Endothelial cell (in vitro differentiated cells): ENCODE results near the gene ERCC2. TPM values are rescaled to one million over a fixed set of nuclear protein-coding genes. Genes with fewer than 3 reads are reported as not detected.
A peak's percentile ranks its signal among the peaks of the same experiment; 100 is the strongest.

Source experiments
- DNase-seq: peaks from one replicate; pipeline ENCODE4 v3.0.0; 2021; ENCODE audit warnings: low spot score
- H3K27ac Mint-ChIP-seq: one replicate; pipeline ENCODE4 v1.8.0; 2021; ENCODE audit warnings: mixed read lengths, inconsistent platforms; ENCODE audit not compliant: unreplicated experiment
- H3K27me3 Mint-ChIP-seq: one replicate; pipeline ENCODE4 v1.8.0; 2021; ENCODE audit warnings: mild to moderate bottlenecking, moderate library complexity, mixed read lengths, inconsistent platforms; ENCODE audit not compliant: unreplicated experiment
- H3K36me3 Mint-ChIP-seq: one replicate; pipeline ENCODE4 v1.8.0; 2021; ENCODE audit warnings: mild to moderate bottlenecking, low read depth, mixed read lengths, inconsistent platforms; ENCODE audit not compliant: unreplicated experiment
- H3K4me1 Mint-ChIP-seq: one replicate; pipeline ENCODE4 v1.8.0; 2021; ENCODE audit warnings: mild to moderate bottlenecking, mixed read lengths, inconsistent platforms; ENCODE audit not compliant: unreplicated experiment
- H3K4me3 Mint-ChIP-seq: one replicate; pipeline ENCODE4 v1.8.0; 2021; ENCODE audit warnings: mild to moderate bottlenecking, mixed read lengths, inconsistent platforms; ENCODE audit not compliant: unreplicated experiment
- H3K9me3 Mint-ChIP-seq: one replicate; pipeline ENCODE4 v1.8.0; 2021; ENCODE audit warnings: mixed read lengths, inconsistent platforms; ENCODE audit not compliant: unreplicated experiment
- total RNA-seq: library from RNA; stranded (reverse); fragmentation: NEBNext Ultra II Directional; extraction: Animal tissue kit (Norgen Biotek cat#: 25700); gene quantifications from one replicate; pipeline ENCODE4 v1.2.1, GENCODE V29; 2021; ENCODE audit not compliant: unreplicated experiment
- TF ChIP-seq, protein P1 (sequence below): fragments of 200-600 bp; sonication (generic); IDR thresholded peaks from one replicate; pipeline ENCODE4 v1.5.0; 2021; ENCODE audit warnings: antibody characterized with exemption; ENCODE audit not compliant: unreplicated experiment

The ERCC2 gene
- total RNA-seq, 1 donor from 2014 or later = 44.2 TPM

DNA sequence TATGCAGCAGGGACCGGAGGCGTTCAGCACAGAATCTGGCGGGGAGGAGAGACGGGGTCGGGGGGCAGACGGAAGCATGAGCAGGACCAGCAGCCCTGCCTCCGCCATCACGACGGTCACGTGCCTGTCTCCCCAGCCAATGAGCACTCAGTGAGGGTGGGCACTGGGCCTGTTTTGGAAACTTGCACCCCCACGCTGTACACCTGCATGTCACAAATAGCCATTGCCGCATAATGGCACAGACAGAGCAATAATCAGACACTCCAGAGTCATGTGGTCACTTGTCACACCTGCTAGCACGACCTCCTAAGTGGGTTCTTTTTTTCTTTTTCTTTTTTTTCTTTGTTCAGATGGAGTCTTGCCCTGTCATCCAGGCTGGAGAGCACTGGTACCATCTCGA lies 8.8 kb downstream of the ERCC2 start:
- H3K4me1 Mint-ChIP-seq = peaks cover 3% of the 10 kb centered on the region
- no peaks in the 10 kb centered on the region for H3K9me3 Mint-ChIP-seq
- peaks cover 4% of the 10 kb centered on the region for H3K27me3 Mint-ChIP-seq
- TF ChIP-seq, protein P1, sequence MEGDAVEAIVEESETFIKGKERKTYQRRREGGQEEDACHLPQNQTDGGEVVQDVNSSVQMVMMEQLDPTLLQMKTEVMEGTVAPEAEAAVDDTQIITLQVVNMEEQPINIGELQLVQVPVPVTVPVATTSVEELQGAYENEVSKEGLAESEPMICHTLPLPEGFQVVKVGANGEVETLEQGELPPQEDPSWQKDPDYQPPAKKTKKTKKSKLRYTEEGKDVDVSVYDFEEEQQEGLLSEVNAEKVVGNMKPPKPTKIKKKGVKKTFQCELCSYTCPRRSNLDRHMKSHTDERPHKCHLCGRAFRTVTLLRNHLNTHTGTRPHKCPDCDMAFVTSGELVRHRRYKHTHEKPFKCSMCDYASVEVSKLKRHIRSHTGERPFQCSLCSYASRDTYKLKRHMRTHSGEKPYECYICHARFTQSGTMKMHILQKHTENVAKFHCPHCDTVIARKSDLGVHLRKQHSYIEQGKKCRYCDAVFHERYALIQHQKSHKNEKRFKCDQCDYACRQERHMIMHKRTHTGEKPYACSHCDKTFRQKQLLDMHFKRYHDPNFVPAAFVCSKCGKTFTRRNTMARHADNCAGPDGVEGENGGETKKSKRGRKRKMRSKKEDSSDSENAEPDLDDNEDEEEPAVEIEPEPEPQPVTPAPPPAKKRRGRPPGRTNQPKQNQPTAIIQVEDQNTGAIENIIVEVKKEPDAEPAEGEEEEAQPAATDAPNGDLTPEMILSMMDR = no peak
- peak overlapping the region; percentile 3 for H3K27ac Mint-ChIP-seq
- no peak overlapping the region for H3K4me3 Mint-ChIP-seq
- H3K36me3 Mint-ChIP-seq = peaks cover 30% of the 10 kb centered on the region
- no peak for DNase-seq

DNA sequence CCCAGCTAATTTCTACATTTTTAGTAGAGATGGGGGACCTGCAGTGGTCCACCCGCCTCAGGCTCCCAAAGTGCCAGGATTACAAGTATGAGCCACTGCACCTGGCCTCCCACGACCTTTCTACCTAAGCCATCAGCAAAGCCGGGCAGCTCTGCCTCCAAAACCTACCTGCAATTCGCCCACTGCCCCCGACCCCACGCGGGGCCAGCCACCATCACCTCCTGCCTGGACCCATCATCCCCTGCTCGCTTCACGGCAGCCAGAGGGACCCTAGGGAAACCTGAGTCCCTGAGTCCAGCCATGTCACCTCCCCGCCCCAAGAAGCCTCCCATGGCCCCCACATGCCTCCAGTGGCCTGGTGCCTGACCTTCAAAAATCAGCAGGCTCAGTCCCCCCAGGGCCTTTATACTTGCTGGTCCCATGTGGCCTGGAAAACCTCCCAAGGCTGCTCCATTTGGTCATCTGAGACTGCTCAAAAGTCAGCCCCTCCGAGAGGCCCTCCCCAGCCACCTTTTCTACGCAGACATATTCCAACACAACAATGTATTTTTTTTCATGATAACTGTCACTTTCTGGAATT lies 12.1 kb downstream of the ERCC2 start:
- Mint-ChIP-seq H3K9me3 (no peaks in the 10 kb centered on the region), H3K4me3 (peak overlapping the region; percentile 39), H3K36me3 (peaks cover 43% of the 10 kb centered on the region), H3K27ac (no peak overlapping the region), H3K4me1 (peaks cover 3% of the 10 kb centered on the region), H3K27me3 (peaks cover 4% of the 10 kb centered on the region)
- TF ChIP-seq, protein P1 = no peak
- no peak for DNase-seq

DNA sequence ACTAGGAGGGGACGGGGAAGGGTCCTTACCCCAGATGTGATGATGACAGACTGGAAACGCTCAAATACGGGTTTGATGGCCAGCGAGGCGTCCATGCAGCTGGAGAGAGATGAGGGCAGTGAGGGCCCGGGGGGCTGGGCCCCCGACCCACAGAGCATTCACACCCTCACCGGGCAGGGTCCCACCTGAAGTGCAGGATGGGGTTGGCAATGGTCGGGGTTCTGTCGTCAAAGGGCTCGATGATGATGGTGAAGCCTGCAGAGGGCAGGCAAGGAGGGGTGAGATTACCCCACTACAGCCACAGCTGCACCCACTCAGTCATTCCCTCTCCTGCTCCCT lies 13.0 kb downstream of the ERCC2 start:
- Mint-ChIP-seq H3K27ac (no peak overlapping the region), H3K4me1 (peaks cover 3% of the 10 kb centered on the region), H3K27me3 (peaks cover 2% of the 10 kb centered on the region), H3K36me3 (peaks cover 45% of the 10 kb centered on the region), H3K9me3 (no peaks in the 10 kb centered on the region), H3K4me3 (no peak overlapping the region)
- DNase-seq = no peak
- TF ChIP-seq, protein P1 = no peak

DNA sequence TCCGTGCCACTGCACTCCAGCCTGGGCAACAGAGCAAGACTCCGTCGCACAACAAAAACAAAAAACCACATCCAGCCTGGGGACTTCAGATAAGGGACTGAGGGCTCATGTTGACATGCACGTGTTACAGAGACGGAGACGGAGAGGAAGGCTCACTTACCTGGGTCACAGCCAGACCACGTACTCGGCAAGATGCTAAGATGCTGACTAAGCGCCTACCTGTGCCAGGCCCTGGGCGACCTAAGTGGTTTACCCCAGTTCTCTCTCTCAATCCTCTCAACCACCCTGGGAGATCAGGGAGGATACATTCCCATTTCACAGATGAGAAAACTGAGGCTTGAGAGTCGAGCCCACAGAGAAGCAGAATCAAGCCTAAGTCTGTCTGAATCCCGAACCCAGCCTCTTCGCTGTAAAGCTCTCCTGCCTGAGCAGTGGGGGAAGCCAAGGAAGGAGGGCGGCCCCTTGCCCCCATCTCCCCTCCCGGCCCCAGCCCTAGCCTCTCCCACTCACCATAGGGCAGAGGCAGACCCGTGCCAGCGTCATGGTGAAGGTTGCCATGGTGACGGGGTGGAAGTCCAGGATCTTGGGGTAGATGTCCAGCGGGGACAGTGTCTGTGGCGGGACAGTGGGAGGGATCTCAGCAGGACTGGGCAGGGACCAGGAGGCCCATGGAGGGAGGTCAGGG lies 13.5 kb downstream of the ERCC2 start:
- peak overlapping the region; percentile 42 for H3K4me3 Mint-ChIP-seq
- no peaks in the 10 kb centered on the region for H3K4me1 Mint-ChIP-seq
- TF ChIP-seq, protein P1 = no peak
- H3K36me3 Mint-ChIP-seq = peaks cover 41% of the 10 kb centered on the region
- peaks cover 2% of the 10 kb centered on the region for H3K27me3 Mint-ChIP-seq
- no peak for DNase-seq
- no peaks in the 10 kb centered on the region for H3K9me3 Mint-ChIP-seq
- no peak overlapping the region for H3K27ac Mint-ChIP-seq

DNA sequence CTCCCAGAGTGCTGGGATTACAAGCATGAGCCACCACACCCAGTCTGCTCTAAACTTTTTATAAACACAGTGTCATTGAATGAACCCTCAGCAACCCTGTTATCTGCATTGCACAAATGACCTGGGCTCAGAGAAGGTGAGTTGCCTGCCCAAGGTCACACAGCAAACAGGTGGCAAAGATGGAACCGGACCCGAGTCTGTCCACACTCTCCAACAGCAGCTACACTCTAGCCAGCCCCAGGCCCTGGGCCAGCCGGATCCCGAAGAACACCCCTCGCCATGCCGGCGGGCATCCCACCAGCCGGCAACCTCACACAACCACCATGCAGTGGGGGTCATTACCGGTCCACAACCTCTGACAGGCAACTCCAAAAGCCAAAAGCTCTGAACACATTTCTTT lies 14.5 kb downstream of the ERCC2 start:
- no peak overlapping the region for H3K4me3 Mint-ChIP-seq
- DNase-seq = no peak
- H3K4me1 Mint-ChIP-seq = no peaks in the 10 kb centered on the region
- no peaks in the 10 kb centered on the region for H3K9me3 Mint-ChIP-seq
- H3K36me3 Mint-ChIP-seq = peaks cover 37% of the 10 kb centered on the region
- H3K27ac Mint-ChIP-seq = no peak overlapping the region
- TF ChIP-seq, protein P1 = no peak
- H3K27me3 Mint-ChIP-seq = peaks cover 2% of the 10 kb centered on the region
